Epithelial cell of esophagus (primary cell): Measurements from ENCODE around the gene FILIP1L.

Experiments used
- DNase-seq: peaks from one replicate; pipeline ENCODE4 v3.0.0; 2010; ENCODE audit warnings: low read depth
- H3K4me3 ChIP-seq: 2 replicates; pipeline ENCODE4 v1.5.1; 2011; ENCODE audit warnings: mild to moderate bottlenecking, low read length, control low read depth
- TF ChIP-seq, protein P1 (sequence below): IDR thresholded peaks from 2 replicates; pipeline ENCODE4 v1.5.1; 2011; ENCODE audit warnings: low read depth, mild to moderate bottlenecking, low read length, control low read depth, inconsistent platforms; ENCODE audit not compliant: insufficient read depth; ENCODE audit errors: missing control alignments

Gene FILIP1L

DNA sequence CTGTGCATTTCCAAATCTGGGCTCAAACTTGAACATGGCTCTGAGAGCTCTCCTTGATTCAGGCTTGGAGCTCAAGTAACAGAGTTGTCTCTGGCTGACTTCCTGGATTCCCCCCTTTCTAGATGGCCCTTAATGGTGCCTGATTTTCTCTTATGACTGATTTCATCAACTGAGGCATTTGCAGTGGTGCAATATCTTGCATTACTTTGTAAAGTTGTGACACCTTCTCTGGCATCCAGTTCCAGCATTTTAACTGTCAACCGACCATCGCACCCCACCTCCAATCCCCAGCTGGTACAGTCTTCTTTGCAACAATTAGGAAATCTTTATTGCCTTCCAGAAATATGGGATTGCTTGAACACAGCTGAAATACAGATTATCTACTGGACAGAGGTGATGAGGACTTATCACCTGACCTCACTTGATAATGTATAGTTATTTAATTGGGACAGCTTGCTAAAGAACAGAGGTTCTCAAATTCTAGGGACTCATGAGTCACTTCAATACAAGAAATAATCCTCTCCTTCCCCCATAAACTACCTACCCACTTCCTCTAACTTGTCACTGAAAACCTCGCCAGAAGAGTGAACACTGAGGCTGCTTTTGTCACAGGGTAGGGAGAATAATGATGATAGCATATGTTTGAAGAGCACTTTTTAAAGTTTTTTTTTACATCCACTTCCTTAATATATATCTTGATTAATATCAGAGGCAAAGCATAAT is 41.8 kb downstream of the FILIP1L start:
- no peak for DNase-seq
- no peak overlapping the region for H3K4me3 ChIP-seq
- TF ChIP-seq, protein P1, sequence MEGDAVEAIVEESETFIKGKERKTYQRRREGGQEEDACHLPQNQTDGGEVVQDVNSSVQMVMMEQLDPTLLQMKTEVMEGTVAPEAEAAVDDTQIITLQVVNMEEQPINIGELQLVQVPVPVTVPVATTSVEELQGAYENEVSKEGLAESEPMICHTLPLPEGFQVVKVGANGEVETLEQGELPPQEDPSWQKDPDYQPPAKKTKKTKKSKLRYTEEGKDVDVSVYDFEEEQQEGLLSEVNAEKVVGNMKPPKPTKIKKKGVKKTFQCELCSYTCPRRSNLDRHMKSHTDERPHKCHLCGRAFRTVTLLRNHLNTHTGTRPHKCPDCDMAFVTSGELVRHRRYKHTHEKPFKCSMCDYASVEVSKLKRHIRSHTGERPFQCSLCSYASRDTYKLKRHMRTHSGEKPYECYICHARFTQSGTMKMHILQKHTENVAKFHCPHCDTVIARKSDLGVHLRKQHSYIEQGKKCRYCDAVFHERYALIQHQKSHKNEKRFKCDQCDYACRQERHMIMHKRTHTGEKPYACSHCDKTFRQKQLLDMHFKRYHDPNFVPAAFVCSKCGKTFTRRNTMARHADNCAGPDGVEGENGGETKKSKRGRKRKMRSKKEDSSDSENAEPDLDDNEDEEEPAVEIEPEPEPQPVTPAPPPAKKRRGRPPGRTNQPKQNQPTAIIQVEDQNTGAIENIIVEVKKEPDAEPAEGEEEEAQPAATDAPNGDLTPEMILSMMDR, result no peak

DNA sequence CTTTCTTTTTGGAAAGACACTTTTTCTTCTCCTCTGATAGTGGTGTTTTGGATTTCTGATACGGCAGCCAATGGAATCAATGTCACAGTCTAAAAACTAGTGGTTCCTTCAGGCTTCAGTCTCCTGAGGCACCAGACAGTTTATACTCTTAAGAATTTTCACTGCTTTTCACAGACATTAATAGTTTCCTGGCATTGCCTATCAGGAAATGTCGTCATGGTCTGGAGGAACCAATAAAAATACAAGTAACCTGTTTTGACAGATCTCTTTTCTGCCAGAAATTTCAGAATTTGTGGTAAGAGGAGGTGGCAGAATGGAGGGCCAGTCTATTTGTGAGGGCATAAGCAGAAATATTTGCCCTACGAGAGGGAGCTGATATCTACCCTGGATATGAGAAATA is 44.8 kb downstream of the FILIP1L start:
- TF ChIP-seq, protein P1, result no peak
- H3K4me3 ChIP-seq, result no peak overlapping the region
- no peak for DNase-seq

DNA sequence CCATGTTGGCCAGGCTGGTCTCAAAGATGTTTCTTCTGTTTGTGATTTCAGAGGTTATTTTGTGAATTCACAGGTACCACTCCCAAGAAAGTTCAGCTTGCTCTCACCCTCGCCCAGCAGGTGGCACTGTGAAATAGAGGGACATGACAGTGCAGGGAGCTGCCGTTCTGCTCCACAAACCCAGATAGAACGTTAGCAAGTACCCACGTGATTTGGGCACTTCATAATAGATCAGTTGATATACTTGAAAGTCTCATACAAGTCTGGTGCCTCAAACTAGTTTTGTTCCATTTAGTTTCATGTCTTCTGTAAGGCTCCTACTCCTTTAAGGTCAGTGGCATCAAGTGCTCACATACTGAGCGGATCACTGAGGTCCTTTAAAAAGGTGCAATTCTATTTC is 45.5 kb downstream of the FILIP1L start:
- H3K4me3 ChIP-seq, result no peak overlapping the region
- TF ChIP-seq, protein P1, result peak; percentile 82

DNA sequence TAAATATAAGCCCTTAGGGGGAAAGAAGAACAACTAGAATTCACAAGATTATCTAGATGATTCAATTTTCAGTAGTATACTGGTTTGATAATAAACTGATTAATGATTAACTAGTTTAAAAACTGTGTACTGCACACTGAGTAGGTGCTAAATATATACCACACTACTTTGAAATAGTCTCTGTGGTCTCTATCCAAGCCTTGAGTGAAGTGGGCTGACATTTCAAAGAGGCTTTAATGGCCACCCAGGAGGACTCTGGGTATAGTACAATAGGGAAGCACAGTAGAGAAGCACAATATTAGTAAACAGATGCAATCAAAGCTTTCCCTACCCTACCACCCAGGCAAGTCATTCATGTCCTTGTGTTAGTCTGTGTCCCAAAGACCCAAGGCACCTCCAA is 46.7 kb downstream of the FILIP1L start:
- no peak overlapping the region for H3K4me3 ChIP-seq
- no peak for DNase-seq
- TF ChIP-seq, protein P1, result no peak

More for the DNA sequence above, 45.5 kb downstream of the FILIP1L start:
- DNase-seq, result peak; percentile 78

DNA sequence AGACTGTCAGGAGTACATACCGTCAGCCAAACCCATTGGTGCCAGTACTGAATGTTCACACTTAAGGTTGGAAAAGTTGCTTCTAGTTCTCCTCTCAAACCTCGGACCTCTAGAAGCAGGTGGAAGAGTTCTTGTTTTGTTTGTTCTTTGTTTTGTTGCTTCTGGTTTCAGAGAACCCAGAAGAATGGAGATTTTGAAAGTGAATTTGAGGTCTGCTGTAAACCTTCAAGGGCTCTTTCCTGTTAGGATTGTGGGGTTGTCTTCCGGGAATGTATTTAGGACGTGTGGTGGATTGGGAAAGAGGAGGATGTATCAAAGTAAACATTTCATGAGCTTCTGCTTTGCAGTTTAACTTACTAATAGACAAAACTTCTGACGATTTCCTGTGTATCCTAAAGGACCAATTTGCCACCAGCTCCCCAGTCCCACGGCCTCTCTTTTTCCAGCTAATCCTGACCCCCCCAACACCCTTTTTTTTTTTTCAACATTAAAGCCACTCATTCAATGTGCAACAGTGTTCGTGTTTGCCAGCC is 50.3 kb downstream of the FILIP1L start:
- TF ChIP-seq, protein P1, result no peak
- DNase-seq, result no peak
- no peak overlapping the region for H3K4me3 ChIP-seq

DNA sequence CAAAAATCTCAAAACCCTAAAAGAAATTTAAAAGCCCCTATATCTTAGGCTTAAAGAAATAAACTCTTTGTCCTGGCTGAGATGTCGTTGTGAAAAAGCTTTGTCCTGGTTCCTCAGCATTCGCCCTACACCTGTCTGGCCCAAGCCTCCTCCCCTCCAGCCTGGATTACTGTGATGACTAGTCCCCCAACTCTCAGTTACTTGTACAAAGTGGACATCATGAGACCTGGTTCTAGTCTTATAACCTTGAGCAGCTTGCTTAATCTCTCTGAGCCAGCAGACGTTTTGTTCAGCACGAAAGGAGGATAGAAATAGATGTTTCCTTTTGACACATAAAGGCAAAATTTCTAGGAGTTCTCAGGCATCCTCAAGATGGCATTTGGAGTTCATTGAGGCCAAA is 51.6 kb downstream of the FILIP1L start:
- TF ChIP-seq, protein P1, result no peak
- DNase-seq, result no peak
- no peak overlapping the region for H3K4me3 ChIP-seq
